DMS114 treated with DMSO at 0.1 percent for 48 hours (cell line): Measurements from ENCODE around the gene OTOG.

Experiments
- DNase-seq: peaks from one replicate; lab custom pipeline; 2025; ENCODE audit not compliant: unreplicated experiment; lab: John Stamatoyannopoulos, UW

OTOG gene

GRCh38 chr11:17581732-17582053 is 34.6 kb downstream of the OTOG start:
- no peak for DNase-seq

- no peak for DNase-seq
Measured at GRCh38 chr11:17585911-17586695, 39.0 kb downstream of the OTOG start.

DNA sequence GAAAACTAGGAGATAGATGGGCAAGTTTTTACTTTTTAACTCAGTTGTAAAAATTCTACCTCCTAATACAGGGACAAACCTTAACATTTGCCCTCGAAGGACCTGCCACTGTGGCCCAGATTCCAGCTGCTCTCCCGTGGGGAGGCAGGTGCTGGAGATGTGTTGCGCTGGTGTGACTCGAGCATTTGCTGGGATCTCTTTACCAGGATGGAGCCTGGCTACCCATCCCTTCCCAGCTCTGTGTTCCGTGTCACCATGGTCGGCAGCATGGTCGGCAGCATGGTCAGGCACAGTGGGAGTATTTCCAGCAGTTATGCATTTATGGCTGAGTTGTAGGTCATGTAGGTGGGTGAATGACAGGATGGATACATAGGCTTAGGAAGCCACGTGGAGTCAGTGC is 41.1 kb downstream of the OTOG start:
- DNase-seq: no peak

- no peak for DNase-seq
Measured at GRCh38 chr11:17588721-17589120, 41.7 kb downstream of the OTOG start.

DNA sequence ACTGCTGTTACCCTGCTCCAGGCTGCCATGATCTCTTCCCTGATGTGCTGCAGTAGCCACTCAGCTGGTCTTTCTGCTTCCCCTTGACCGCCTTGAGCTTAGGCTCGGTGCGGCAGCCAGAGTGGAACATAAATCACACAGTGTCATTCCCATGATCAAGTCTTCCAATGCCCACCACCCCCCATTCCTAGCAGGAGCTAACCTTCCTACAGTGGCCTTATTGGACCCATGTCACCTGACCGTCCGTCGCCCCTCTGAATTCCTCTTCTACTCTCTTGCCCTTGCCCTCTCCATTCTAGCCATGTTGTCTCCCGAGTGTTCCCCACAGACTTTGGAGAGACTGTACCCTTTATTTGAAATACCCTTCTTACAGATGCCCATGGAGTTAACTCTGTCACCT is 43.4 kb downstream of the OTOG start:
- DNase-seq: no peak

- no peak for DNase-seq
Measured at GRCh38 chr11:17591293-17591692, 44.2 kb downstream of the OTOG start.

DNA sequence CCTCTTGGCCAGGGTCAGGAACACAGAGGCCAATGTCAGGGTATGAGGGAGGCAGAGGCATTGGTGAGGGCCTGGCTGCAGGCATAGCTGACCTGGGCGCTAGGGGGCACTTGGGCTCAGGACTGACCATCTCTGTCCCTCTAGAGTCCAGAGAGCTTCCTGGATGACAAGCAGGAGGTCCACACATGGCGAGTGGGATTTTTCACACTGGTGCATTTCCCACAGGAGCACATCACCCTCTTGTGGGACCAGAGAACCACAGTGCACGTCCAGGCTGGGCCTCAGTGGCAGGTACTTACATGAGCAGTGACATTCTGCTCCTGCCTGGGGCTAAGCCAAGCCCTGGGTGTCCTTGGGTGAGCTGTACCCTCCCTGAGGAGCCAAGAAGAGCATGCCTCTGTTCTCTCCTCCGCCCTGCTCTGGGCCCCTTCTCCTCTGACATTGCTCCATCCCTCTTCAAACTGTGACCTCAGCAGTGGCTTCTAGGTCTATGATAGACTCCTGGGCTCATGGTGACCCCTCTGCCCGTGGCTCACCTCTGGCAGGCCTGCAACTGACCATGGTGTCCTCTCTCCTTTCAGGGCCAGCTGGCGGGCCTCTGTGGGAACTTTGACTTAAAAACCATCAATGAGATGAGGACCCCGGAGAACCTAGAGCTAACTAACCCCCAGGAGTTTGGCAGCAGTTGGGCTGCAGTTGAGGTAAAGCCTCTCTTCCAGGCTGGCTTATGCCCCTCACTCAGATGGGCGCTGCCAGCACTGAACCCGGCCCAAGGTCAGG is 46.6 kb downstream of the OTOG start:
- no peak for DNase-seq

DNA sequence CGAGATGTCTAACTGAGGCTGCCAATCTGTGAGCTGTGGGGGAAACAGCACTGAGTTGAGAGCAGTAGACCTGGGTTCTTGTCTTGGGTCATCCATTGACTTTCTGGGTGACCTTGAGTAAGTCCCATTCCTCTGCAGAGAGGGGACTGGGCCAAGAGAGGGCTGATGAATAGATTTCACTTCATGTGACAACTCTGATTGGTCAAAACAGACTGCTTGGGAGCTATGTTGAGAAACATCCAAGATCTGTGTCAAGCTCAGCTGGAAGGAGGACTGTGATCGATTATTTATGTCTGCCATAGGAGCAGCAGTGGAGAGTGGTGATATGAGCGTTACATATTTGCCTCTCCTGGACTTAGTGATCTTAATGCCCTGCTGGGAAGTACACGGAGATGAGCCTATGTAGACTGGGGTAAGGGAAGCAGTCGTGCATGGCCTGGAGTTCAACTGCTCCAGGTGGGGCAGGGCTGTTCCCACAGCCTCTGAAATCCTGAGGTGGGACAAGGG is 47.7 kb downstream of the OTOG start:
- DNase-seq: no peak

GRCh38 chr11:17595526-17596309 is 48.7 kb downstream of the OTOG start:
- no peak for DNase-seq

DNA sequence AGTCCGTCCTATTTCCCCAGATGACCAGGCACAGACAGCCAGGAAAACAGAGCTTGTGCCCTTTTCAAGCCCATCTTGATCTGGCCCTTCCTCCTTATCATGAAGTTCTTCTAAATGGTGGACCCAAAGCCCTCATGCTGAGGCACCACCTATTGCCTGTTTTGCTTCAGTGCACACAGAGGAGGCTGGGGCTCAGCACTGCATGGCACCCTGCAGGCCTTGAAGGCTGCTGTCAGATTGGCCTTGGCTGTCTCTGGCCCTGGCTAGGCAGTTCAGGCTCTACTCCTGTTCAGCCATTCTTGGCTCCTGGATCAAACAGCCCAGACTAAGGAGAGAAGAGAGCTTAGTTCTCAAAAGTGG is 49.2 kb downstream of the OTOG start:
- no peak for DNase-seq

DNA sequence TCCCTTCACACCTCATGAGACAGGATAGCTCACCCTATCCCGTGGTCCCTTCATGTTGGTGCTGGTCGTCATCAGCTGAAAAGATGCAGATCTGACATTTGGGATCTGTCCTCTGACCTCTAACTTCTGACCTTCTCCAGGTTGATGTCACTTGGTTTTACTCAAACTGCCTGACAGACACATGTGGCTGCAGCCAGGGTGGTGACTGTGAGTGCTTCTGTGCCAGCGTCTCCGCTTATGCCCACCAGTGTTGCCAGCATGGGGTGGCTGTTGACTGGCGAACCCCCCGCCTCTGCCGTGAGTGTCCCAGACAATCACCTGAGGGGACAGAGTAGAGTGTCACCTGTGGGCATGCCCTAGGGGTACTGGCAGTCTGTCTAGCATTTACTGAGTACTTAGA is 49.7 kb downstream of the OTOG start:
- DNase-seq: no peak

DNA sequence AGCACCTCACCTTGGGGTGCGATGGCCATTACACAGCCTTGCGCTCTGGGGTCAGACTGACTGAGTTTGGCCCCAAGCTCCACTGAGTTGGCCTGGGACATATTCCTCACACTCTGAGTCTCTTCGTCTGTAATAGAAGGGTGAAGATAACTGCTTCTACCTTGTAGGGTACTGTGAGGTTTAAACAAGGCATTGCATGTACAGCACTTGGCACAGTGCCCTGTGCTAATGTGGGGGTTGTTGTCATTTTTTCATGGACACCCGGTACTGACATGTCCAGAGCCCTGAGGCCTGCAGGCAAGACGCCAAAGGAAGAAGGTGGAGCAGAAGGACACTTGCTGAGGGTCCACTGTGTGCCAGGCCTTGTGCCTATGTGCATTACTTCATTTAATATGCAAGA is 50.7 kb downstream of the OTOG start:
- no peak for DNase-seq

DNA sequence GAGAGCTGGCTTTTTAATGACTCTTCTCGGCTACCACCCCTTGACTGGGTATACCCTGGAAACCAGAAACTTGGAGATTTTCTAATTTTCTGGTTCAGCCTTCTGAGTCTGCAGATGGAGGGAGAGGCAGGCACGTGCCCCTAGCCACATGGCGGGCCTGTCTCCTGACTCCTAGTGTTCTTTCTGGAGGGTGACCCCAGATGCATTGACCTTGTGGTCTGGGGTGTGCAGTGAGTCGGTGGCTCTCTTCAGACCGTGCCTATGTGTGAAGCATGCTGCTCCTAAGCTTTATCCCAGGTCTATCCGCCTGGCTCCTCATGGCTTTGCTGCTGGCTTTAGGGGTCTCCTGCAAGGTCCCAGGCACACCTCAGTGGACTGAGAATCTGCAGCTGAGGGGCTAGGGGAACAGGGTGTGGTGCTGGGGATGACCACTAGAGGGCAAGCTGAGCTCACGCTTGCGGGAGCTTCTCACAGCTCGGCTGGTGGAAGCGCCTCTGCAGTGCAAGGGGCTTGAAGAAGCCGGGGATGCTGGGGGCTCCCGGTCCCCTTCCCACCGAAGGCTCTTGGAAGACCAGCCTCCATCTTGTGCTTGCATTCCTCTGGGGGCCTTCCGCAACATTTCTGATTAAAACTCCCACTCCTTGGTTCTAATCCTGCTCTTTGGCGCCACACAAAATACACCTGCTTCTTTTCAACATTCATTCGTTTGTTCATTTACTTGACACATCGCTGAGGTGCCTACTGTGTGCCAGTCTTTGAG is 51.8 kb downstream of the OTOG start:
- DNase-seq: peak; percentile 32

GRCh38 chr11:17599460-17599925 is 52.4 kb downstream of the OTOG start:
- no peak for DNase-seq

- DNase-seq: no peak
Measured at GRCh38 chr11:17600316-17601255, 53.5 kb downstream of the OTOG start.

DNA sequence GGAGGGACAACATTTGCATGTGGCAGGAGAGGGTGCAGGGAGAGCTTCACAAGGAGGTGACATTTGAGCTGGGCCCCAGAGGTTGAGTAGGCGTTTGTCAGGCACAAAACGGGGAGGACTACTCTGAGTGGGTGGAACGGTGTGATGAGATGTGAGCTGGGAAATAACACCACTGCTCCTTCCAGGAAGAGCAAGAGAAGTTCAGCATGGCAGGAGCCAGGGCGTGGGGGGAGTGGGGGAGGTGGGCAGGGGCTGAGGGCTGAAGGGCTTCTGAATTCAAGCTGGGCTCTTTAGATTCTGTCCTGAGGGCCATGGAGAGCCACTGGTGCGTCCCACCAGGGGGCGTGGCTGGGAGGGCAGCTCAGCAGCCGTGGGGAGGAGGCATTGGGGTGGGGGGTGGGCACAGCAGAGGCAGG is 54.2 kb downstream of the OTOG start:
- no peak for DNase-seq

- no peak for DNase-seq
Measured at GRCh38 chr11:17601676-17602075, 54.6 kb downstream of the OTOG start.

- no peak for DNase-seq
Measured at GRCh38 chr11:17602105-17603001, 55.3 kb downstream of the OTOG start.
